Thoracic aorta (tissue), 2 donors: ENCODE results near the gene ZNF827. TPM values are rescaled to one million over a fixed set of nuclear protein-coding genes. Genes with fewer than 3 reads are reported as not detected.

Source experiments
- ATAC-seq: fragments of 150-250 bp; one replicate; pipeline ENCODE4 v1.8.0; 2017; ENCODE audit warnings: low read depth; ENCODE audit not compliant: insufficient number of reproducible peaks, low FRiP score
- DNase-seq: peaks from one replicate; pipeline ENCODE4 v3.0.0-alpha.2; 2020; ENCODE audit warnings: low spot score
- H3K27ac ChIP-seq, 2 donors: fragments of 200-600 bp; sonication (generic); 1 replicate in 1 of 2; 2 replicates in 1 of 2; pipeline ENCODE4 v1.5.1; 2016; ENCODE audit warnings: mild to moderate bottlenecking in 2 of 2, moderate library complexity in 2 of 2
- H3K27me3 ChIP-seq: fragments of 200-600 bp; sonication (generic); replicated peaks from 2 replicates; pipeline ENCODE4 v1.6.0; 2016; ENCODE audit warnings: mild to moderate bottlenecking; ENCODE audit not compliant: insufficient read depth
- H3K36me3 ChIP-seq: fragments of 200-600 bp; sonication (generic); one replicate; pipeline ENCODE4 v1.5.1; 2016
- H3K4me1 ChIP-seq, 2 donors: fragments of 200-600 bp; sonication (generic); 1 replicate in 1 of 2; 2 replicates in 1 of 2; pipeline versions ENCODE4 v1.5.1 to v1.6.0; 2016; ENCODE audit warnings: low read depth in 2 of 2, mild to moderate bottlenecking in 1 of 2; ENCODE audit not compliant: control insufficient read depth in 1 of 2
- H3K4me3 ChIP-seq: fragments of 200-600 bp; sonication (generic); 2 replicates; pipeline ENCODE4 v1.5.1; 2016; ENCODE audit warnings: mild to moderate bottlenecking
- H3K9me3 ChIP-seq: fragments of 200-600 bp; sonication (generic); 2 replicates; pipeline ENCODE4 v1.5.1; 2016
- total RNA-seq, 2 donors: library from RNA; depleted of rRNA; stranded (reverse); fragments of >200 nt; gene quantifications; one replicate each; pipeline versions ENCODE4 v1.1.0 to v1.2.3, GENCODE V29; 2016
- TF ChIP-seq, protein P1 (sequence below): fragments of 200-600 bp; sonication (generic); IDR thresholded peaks from one replicate; pipeline ENCODE4 v1.5.1; 2019; ENCODE audit warnings: antibody characterized with exemption

Gene ZNF827
- total RNA-seq, 2 donors from 2014 or later, result 20.2 to 41.4 TPM

DNA sequence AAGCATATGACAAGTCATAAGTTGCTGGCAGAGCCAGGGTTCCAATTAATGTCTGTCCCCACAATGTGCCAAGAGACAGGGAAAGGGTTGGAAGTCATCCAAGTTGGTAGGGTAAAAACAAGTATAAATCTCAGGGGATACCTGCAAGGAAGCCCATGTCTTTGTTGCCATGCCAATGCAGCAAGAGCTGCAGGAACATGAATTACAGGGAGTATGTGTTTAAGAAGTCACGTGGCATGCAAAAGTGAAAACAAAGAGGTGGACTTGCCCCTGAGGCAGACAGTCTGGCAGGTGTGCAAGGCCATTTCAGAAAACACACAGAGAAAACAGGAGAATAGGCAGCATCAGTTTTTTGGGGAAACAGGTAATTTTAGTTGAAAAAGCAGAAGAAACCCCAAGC is 229.3 kb downstream of the ZNF827 start:
- no peaks in the 10 kb centered on the region for H3K4me1 ChIP-seq
- no peak overlapping the region for H3K27ac ChIP-seq
- no peak overlapping the region for H3K4me3 ChIP-seq
- peaks cover 11% of the 10 kb centered on the region for H3K9me3 ChIP-seq
- TF ChIP-seq, protein P1, sequence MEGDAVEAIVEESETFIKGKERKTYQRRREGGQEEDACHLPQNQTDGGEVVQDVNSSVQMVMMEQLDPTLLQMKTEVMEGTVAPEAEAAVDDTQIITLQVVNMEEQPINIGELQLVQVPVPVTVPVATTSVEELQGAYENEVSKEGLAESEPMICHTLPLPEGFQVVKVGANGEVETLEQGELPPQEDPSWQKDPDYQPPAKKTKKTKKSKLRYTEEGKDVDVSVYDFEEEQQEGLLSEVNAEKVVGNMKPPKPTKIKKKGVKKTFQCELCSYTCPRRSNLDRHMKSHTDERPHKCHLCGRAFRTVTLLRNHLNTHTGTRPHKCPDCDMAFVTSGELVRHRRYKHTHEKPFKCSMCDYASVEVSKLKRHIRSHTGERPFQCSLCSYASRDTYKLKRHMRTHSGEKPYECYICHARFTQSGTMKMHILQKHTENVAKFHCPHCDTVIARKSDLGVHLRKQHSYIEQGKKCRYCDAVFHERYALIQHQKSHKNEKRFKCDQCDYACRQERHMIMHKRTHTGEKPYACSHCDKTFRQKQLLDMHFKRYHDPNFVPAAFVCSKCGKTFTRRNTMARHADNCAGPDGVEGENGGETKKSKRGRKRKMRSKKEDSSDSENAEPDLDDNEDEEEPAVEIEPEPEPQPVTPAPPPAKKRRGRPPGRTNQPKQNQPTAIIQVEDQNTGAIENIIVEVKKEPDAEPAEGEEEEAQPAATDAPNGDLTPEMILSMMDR, result no peak
- DNase-seq (no peak), ATAC-seq (no peak)
- H3K27me3 ChIP-seq, result no peaks in the 10 kb centered on the region
- H3K36me3 ChIP-seq, result no peaks in the 10 kb centered on the region

Other genes starting within 250 kb of the ZNF827 start
- gene LSM6, start 236.9 kb upstream of the ZNF827 start, total RNA-seq, result 10 to 100 TPM; 20.6 to 54.4 TPM